ENCODE data around the gene ACSS3.
"Not testable (repeated sequence)": the region's sequence is repeated elsewhere in the genome, so short reads cannot be mapped to it uniquely, and the experiment has no call there.

ACSS3 gene

GRCh38 chr12:81077686-81078441 lies at the start of gene ACSS3:
Gene ACSS3 (plus strand): TSS chr12:81078079. CDS start chr12:81078121, 42 bp downstream.
- no peak for DNase-seq

DNA sequence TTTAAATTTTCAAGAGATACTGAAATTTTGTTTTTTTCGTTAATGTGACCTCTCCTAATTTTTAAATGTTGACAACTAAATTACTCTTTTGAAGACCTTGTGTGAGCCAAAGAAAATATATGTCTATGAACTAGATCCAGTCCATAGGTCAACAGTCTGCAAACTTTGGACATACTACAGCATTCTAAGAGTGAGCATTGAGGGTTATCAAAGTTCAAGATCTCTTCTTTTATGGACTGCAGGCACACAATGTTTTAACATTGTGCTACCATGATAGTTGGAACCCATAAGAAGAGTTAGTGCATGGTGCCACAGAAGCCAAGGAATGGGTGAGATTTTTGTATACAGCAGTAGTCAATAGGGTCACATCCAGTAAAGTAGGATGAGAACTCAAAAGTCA lies 43.0 kb upstream of the ACSS3 start:
- no peak for DNase-seq

DNA sequence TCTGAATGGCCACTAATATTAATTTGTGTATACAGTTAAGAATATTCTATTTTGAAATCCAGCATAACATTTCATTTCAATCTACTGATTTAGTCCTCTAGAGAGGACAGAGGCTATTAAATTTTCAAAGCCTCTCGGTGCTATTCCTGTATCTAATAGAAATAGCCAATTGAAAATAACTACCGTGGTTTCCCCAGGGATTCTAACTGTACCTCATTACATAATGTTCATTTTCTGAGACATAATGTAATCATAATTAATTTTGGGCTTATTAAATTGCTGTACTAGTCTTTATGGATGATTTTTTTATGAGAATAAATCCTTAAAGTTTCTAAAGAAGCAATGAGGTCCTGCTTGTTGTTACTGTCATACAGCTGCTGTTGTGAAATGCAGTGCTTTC lies 38.6 kb upstream of the ACSS3 start:
- no peak for DNase-seq

GRCh38 chr12:81043979-81044740 lies 33.7 kb upstream of the ACSS3 start:
- no peak for DNase-seq

DNA sequence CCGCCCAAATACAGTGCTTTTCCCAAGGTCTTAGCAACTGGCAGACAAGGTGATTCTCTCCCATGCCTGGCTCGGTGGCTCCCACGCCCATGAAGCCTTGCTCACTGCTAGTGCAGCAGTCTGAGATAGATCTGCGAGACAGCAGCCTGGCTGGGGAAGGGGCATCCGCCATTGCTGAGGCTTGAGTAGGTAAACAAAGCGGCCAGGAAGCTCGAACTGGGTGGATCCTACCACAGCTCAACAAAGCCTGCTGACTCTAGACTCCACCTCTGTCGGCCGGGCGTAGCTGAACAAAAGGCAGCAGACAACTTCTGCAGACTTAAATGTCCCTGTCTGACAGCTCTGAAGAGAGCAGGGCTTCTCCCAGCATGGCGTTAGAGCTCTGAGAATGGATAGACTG lies 12.9 kb upstream of the ACSS3 start:
- DNase-seq = not testable (repeated sequence)

DNA sequence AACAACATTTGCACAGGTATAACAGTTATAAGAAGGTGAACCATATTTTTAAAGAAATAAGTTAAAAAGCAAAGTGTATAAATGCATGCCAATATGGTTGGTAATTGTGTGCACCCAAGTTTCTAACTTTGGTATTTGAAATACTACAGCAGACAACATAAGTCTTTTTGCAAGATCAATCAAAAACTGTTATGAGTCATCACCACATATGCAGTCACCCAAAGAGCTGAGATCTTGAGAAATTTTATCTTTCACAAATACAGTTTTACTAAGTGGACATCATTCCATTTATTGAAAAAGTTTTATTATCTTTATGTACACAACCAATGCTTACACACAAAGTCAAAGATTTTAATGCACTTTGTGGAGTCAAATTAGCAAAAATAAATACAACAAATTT lies 7.0 kb upstream of the ACSS3 start:
- DNase-seq = no peak

DNA sequence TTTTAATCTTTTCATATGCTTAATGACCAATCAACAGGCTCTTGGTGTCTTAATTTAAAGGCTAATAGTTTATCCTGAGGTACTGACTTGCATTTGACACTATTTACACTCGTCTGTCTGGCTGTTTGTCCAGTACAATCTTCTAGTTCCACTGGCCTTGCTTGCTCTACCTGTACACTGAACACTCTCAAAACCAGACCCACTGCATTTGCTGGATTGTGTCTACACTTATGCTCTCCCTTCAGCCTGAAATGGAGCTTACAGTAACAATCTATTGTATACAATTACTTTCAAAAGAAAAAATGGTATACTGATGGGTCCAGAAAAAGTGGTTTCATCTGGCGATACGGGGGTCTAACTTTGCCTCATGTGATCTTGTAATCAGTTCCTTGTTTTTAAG lies 2.3 kb upstream of the ACSS3 start:
- no peak for DNase-seq

DNA sequence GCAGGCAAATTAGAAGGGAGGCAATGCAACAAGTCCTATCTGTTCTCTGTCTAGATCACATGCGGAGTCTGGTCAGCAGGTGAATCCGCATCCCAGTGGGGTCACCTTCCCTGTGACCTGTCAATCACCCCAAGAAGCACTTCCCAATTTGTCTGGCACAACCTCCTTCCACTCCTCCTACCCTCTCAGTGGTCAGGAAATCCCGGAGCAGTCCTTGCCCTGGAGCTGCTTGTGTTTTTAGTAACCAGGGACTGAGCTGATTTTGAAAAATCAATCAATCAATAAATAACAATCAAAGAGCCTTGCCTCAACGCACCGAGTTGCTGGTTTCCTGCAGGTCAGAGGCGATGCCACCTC lies 572 bp upstream of the ACSS3 start:
- no peak for DNase-seq

GRCh38 chr12:81078469-81079196 lies 754 bp downstream of the ACSS3 start:
- no peak for DNase-seq

DNA sequence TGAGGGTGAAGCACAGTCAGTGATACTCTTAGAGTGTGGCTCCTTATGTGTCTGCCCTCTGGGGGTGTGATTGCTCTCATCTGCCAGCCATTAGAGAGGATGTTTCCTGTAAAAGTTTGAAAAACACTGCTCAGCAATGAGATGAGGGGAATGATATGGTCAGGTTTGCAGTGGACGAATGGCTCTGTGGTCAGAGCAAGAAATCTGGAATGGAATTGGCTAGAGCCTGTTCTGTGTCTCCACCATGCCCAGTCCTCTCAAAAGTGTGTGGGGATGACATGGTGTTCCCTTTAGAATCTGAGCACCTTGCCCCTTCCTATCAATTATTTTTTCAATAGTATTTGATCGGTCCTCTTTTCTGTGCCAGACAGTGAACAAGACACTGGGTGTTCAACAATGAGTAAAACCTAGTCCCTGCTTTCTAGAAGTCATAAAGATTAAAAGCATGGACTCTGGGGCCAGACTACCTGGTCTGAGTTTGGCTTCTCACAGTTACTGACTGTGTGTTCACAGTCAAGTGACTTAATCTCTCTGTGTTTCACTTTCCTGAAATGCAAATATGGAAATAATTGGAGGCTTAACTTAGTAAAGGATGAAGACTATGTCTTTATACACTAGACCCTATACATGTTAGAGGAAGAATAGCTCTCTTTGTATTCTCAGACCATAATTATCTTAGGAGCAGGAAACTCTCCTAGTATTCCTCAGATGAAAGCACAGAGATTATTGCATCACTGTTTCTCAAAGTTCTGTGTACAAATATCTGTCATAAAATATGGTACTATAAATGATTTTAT lies 1.6 kb downstream of the ACSS3 start:
- DNase-seq = no peak

- DNase-seq = no peak
Measured at GRCh38 chr12:81080431-81080983, 2.6 kb downstream of the ACSS3 start.

- DNase-seq = no peak
Measured at GRCh38 chr12:81081726-81082125, 3.8 kb downstream of the ACSS3 start.

GRCh38 chr12:81083018-81083417 lies 5.1 kb downstream of the ACSS3 start:
- no peak for DNase-seq

DNA sequence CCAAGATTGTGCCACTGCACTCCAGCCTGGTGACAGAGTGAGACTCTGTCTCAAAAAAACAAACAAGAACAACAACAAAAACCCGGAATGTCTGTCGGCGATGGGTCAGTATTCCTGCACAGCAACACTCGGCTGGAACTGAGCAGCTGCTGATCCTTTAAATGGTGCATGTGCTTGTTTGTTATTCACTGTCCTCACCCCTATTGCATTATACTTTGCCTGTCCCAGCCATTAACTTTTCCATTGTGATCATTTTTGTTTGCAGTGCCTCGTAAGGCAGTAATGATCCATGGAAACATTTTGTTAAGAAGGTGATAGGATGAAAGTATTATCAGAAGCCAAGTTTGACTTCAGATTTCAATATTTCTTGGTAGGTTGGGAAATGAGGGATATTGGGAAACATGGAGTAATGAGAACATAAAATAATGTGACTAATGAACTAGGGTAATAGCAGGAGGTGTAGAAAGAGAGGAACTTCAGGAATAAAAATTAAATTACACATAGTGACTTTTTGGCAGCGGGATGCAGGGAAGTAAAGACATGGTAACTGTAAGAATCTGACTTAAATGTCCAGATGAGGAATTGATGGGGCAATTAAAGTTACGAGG lies 6.1 kb downstream of the ACSS3 start:
- DNase-seq = no peak

- DNase-seq = no peak
Measured at GRCh38 chr12:81084811-81085350, 7.0 kb downstream of the ACSS3 start.

GRCh38 chr12:81085832-81086231 lies 8.0 kb downstream of the ACSS3 start:
- no peak for DNase-seq

- DNase-seq = no peak
Measured at GRCh38 chr12:81086342-81086741, 8.5 kb downstream of the ACSS3 start.

- no peak for DNase-seq
Measured at GRCh38 chr12:81088221-81088620, 10.3 kb downstream of the ACSS3 start.

GRCh38 chr12:81089412-81089811 lies 11.5 kb downstream of the ACSS3 start:
- no peak for DNase-seq

- DNase-seq = no peak
Measured at GRCh38 chr12:81092053-81092452, 14.2 kb downstream of the ACSS3 start.

DNA sequence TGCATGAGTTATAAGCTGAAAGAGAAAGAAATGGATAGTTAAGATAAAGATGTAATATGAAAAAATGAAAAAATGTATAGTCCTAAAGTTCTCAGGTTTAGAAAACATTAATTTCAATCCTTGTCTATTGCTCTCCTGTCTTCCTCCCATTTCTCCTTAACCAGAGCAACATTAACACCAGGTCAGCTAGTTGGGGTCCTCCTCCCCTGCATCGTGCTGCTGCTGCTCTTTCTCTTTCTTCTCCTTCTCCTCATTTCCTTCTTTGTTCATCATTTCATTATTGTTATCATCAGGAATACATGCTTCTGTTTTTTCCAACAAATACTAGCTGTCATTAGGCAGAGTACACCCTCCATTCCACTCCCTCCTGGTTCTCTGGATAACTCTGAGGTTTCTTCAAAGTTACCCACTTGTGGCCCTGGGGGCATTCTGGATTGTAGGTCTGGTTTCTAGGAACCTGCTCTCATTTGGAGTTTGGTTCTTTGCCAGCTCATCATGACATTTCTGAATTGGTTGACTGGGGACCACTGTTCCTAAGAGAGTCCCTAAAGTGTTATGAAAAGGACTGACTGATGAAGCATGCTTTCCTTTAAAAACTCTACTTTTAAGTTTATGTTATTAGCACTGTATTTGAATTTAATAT lies 17.0 kb downstream of the ACSS3 start:
- no peak for DNase-seq

All from NCI-H1694 treated with DMSO at 0.1 percent for 48 hours (cell line).